Measurements from ENCODE around the gene BRD1. TPM values are rescaled to one million over a fixed set of nuclear protein-coding genes. Genes with fewer than 3 reads are reported as not detected.

BRD1 gene
- total RNA-seq, 1 donor from 2014 or later: 27.7 TPM

GRCh38 chr22:49812838-49813237, 14.8 kb downstream of the BRD1 start:
- Mint-ChIP-seq H3K27ac (ENCODE audit: unreplicated experiment) (peak overlapping the region; percentile 17), H3K36me3 (ENCODE audit: low read depth) (peaks cover 10% of the 10 kb centered on the region), H3K4me1 (ENCODE audit: low read depth) (peaks cover 42% of the 10 kb centered on the region), H3K4me3 (ENCODE audit: unreplicated experiment) (no peak overlapping the region), H3K27me3 (ENCODE audit: low read depth) (no peaks in the 10 kb centered on the region), H3K9me3 (ENCODE audit: low read depth) (no peaks in the 10 kb centered on the region)
- no peak for DNase-seq (ENCODE audit: low spot score)
- TF ChIP-seq, protein P1, sequence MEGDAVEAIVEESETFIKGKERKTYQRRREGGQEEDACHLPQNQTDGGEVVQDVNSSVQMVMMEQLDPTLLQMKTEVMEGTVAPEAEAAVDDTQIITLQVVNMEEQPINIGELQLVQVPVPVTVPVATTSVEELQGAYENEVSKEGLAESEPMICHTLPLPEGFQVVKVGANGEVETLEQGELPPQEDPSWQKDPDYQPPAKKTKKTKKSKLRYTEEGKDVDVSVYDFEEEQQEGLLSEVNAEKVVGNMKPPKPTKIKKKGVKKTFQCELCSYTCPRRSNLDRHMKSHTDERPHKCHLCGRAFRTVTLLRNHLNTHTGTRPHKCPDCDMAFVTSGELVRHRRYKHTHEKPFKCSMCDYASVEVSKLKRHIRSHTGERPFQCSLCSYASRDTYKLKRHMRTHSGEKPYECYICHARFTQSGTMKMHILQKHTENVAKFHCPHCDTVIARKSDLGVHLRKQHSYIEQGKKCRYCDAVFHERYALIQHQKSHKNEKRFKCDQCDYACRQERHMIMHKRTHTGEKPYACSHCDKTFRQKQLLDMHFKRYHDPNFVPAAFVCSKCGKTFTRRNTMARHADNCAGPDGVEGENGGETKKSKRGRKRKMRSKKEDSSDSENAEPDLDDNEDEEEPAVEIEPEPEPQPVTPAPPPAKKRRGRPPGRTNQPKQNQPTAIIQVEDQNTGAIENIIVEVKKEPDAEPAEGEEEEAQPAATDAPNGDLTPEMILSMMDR (IDR thresholded peaks at IDR 0.05): no peak

GRCh38 chr22:49811020-49811791, 16.5 kb downstream of the BRD1 start:
- no peaks in the 10 kb centered on the region for H3K27me3 Mint-ChIP-seq (ENCODE audit: low read depth)
- TF ChIP-seq, protein P1 (IDR thresholded peaks at IDR 0.05): no peak
- peaks cover 6% of the 10 kb centered on the region for H3K36me3 Mint-ChIP-seq (ENCODE audit: low read depth)
- H3K4me3 Mint-ChIP-seq (ENCODE audit: unreplicated experiment): no peak overlapping the region
- no peak for DNase-seq (ENCODE audit: low spot score)
- peaks cover 40% of the 10 kb centered on the region for H3K4me1 Mint-ChIP-seq (ENCODE audit: low read depth)
- no peaks in the 10 kb centered on the region for H3K9me3 Mint-ChIP-seq (ENCODE audit: low read depth)
- H3K27ac Mint-ChIP-seq (ENCODE audit: unreplicated experiment): peak overlapping the region; percentile 66

GRCh38 chr22:49810363-49811019, 17.2 kb downstream of the BRD1 start:
- no peaks in the 10 kb centered on the region for H3K27me3 Mint-ChIP-seq (ENCODE audit: low read depth)
- peak overlapping the region; percentile 1 for H3K27ac Mint-ChIP-seq (ENCODE audit: unreplicated experiment)
- DNase-seq (ENCODE audit: low spot score): no peak
- H3K36me3 Mint-ChIP-seq (ENCODE audit: low read depth): peaks cover 7% of the 10 kb centered on the region
- H3K4me1 Mint-ChIP-seq (ENCODE audit: low read depth): peaks cover 35% of the 10 kb centered on the region
- H3K9me3 Mint-ChIP-seq (ENCODE audit: low read depth): no peaks in the 10 kb centered on the region
- TF ChIP-seq, protein P1 (IDR thresholded peaks at IDR 0.05): no peak
- no peak overlapping the region for H3K4me3 Mint-ChIP-seq (ENCODE audit: unreplicated experiment)

GRCh38 chr22:49807780-49808708, 19.6 kb downstream of the BRD1 start:
- Mint-ChIP-seq H3K4me1 (ENCODE audit: low read depth) (peaks cover 28% of the 10 kb centered on the region), H3K4me3 (ENCODE audit: unreplicated experiment) (no peak overlapping the region), H3K27me3 (ENCODE audit: low read depth) (no peaks in the 10 kb centered on the region), H3K9me3 (ENCODE audit: low read depth) (no peaks in the 10 kb centered on the region), H3K27ac (ENCODE audit: unreplicated experiment) (no peak overlapping the region), H3K36me3 (ENCODE audit: low read depth) (peaks cover 10% of the 10 kb centered on the region)
- no peak for DNase-seq (ENCODE audit: low spot score)
- TF ChIP-seq, protein P1 (IDR thresholded peaks at IDR 0.05): no peak

DNA sequence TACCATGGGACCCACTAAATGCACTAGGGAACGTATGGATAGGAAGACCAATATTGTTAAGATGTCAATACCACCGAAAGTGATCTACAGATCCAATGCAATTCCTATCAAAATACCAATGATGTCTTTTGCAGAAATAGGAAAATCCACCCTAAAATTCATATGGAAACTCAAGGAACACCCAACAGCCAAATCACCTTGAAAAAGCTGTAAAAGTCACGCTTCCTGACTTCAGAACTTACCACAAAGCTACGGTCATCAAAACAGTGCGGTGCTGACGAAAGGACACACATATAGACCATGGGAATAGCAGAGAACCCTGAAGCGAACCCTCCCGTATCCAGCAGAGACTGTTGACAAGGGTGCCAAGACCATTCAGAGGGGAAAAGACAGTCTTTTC, 20.5 kb downstream of the BRD1 start:
- Mint-ChIP-seq H3K36me3 (ENCODE audit: low read depth) (peaks cover 12% of the 10 kb centered on the region), H3K4me3 (ENCODE audit: unreplicated experiment) (no peak overlapping the region), H3K9me3 (ENCODE audit: low read depth) (no peaks in the 10 kb centered on the region), H3K27me3 (ENCODE audit: low read depth) (no peaks in the 10 kb centered on the region), H3K27ac (ENCODE audit: unreplicated experiment) (peak overlapping the region; percentile 6), H3K4me1 (ENCODE audit: low read depth) (peaks cover 24% of the 10 kb centered on the region)
- no peak for DNase-seq (ENCODE audit: low spot score)
- TF ChIP-seq, protein P1 (IDR thresholded peaks at IDR 0.05): no peak

Data from chondrocyte (in vitro differentiated cells).